Measurements from ENCODE around the gene UCP3.

Gene UCP3

GRCh38 chr11:74017631-74018030, 8.7 kb upstream of the UCP3 start:
- DNase-seq: no peak

GRCh38 chr11:74015919-74016684, 7.2 kb upstream of the UCP3 start:
- no peak for DNase-seq

- DNase-seq: no peak
These were observed 6.0 kb upstream of the UCP3 start for GRCh38 chr11:74014880-74015279.

- DNase-seq: no peak
These were observed 4.3 kb upstream of the UCP3 start for GRCh38 chr11:74013141-74013540.

GRCh38 chr11:74012074-74012809, 3.4 kb upstream of the UCP3 start:
- DNase-seq: no peak

GRCh38 chr11:74011360-74012073, 2.6 kb upstream of the UCP3 start:
- DNase-seq: no peak

- no peak for DNase-seq
These were observed 1.7 kb upstream of the UCP3 start for GRCh38 chr11:74010306-74011300.

- DNase-seq: no peak
These were observed 905 bp upstream of the UCP3 start for GRCh38 chr11:74009675-74010305.

GRCh38 chr11:74009230-74009547, 304 bp upstream of the UCP3 start:
- DNase-seq: no peak

GRCh38 chr11:74007691-74008372, 1.1 kb downstream of the UCP3 start:
- no peak for DNase-seq

- DNase-seq: no peak
These were observed 2.1 kb downstream of the UCP3 start for GRCh38 chr11:74006743-74007304.

GRCh38 chr11:74005721-74006517, 3.0 kb downstream of the UCP3 start:
- DNase-seq: no peak

- DNase-seq: no peak
These were observed 3.9 kb downstream of the UCP3 start for GRCh38 chr11:74004759-74005615.

GRCh38 chr11:74004046-74004695, 4.7 kb downstream of the UCP3 start:
- no peak for DNase-seq

- no peak for DNase-seq
These were observed 6.1 kb downstream of the UCP3 start for GRCh38 chr11:74002832-74003231.

- no peak for DNase-seq
These were observed 7.0 kb downstream of the UCP3 start for GRCh38 chr11:74001822-74002286.

GRCh38 chr11:74000307-74001133, 8.4 kb downstream of the UCP3 start:
- DNase-seq: no peak

Measured in AML-193 (cell line).